Naive thymus-derived CD8-positive, alpha-beta T cell (primary cell): ENCODE results near the gene SIGLEC10. TPM values are rescaled to one million over a fixed set of nuclear protein-coding genes. Genes with fewer than 3 reads are reported as not detected.
"Not testable (repeated sequence)": the region's sequence is repeated elsewhere in the genome, so short reads cannot be mapped to it uniquely, and the experiment has no call there.

Source experiments
- ATAC-seq, 2 donors: fragments of 150-1000 bp; cut with Tn5 transposase in 1 of 2; sonication (Bioruptor Pico), chemical (Tn5 transposase) in 1 of 2; 1 replicate in 1 of 2; 2 replicates in 1 of 2; pipeline ENCODE4 v1.10.0; 2021; ENCODE audit warnings: mild to moderate bottlenecking in 2 of 2, moderate library complexity in 2 of 2
- POLR2A ChIA-PET: fragments of 350-600 bp; sonication (Branson Sonifier 250); formaldehyde crosslinking; loops from one replicate; lab custom pipeline; 2021; ENCODE audit warnings: antibody characterized with exemption; lab: Charles Lee
- DNase-seq, 10 donors: peaks; one replicate each; pipeline versions ENCODE4 v3.0.0 to v3.0.0-alpha.2; 2020 to 2022
- H3K27ac Mint-ChIP-seq, 10 donors: one replicate each; pipeline ENCODE4 v1.8.0; 2020 to 2022; ENCODE audit warnings: mild to moderate bottlenecking in 10 of 10, mixed read lengths in 10 of 10, moderate library complexity in 4 of 10, inconsistent platforms in 1 of 10
- H3K27me3 Mint-ChIP-seq, 5 donors: one replicate each; pipeline ENCODE4 v1.8.0; 2021 to 2022; ENCODE audit warnings: mixed read lengths in 5 of 5
- H3K36me3 Mint-ChIP-seq, 3 donors: one replicate each; pipeline ENCODE4 v1.8.0; 2020 to 2022; ENCODE audit warnings: mixed read lengths in 3 of 3, mild to moderate bottlenecking in 2 of 3, inconsistent platforms in 1 of 3
- H3K4me1 Mint-ChIP-seq, 4 donors: one replicate each; pipeline ENCODE4 v1.8.0; 2021 to 2022; ENCODE audit warnings: mixed read lengths in 4 of 4
- H3K4me3 Mint-ChIP-seq, 10 donors: one replicate each; pipeline ENCODE4 v1.8.0; 2020 to 2022; ENCODE audit warnings: mild to moderate bottlenecking in 10 of 10, mixed read lengths in 10 of 10, moderate library complexity in 6 of 10, inconsistent platforms in 1 of 10
- H3K9me3 Mint-ChIP-seq, 9 donors: one replicate each; pipeline ENCODE4 v1.8.0; 2020 to 2022; ENCODE audit warnings: mixed read lengths in 9 of 9, mild to moderate bottlenecking in 3 of 9, inconsistent platforms in 1 of 9, moderate library complexity in 1 of 9
- polyA plus RNA-seq, 3 donors: library from polyadenylated mRNA; unstranded; fragments of 300-500 nt; fragmentation: Illumina TruSeq; gene quantifications; one replicate each; pipeline ENCODE4 v1.2.3, GENCODE V29; 2021
- total RNA-seq, 8 experiments: library from RNA in 2 of 8; stranded (reverse) in 2 of 8; gene quantifications; one replicate each; pipeline ENCODE4 v1.2.3 and lab custom pipeline; 2021 to 2026

The SIGLEC10 gene
- total and polyA plus RNA-seq, 5 experiments from 2014 or later, result 0.06 to 1.2 (median 0.24) TPM

- POLR2A ChIA-PET, result interaction anchor here (0.6 kb wide), 1 partner anchor 33 kb away, joined by 6 read pairs; no protein-coding TSS in a partner anchor
- Mint-ChIP-seq H3K4me3 (no peak overlapping the region), H3K27ac (peak overlapping the region in 1 of 10 donors; percentile 21), H3K27me3 (peaks cover 0 to 14% (median 3%) of the 10 kb centered on the region in 5 donors), H3K9me3 (peaks cover 0 to 26% (median 21%) of the 10 kb centered on the region in 9 donors), H3K36me3 (peaks cover 0 to 20% (median 11%) of the 10 kb centered on the region in 3 donors), H3K4me1 (peaks cover 0 to 15% (median 1%) of the 10 kb centered on the region in 4 donors)
- no peak for ATAC-seq
- DNase-seq, result no peak
Measured at GRCh38 chr19:51402117-51402516, 15.3 kb downstream of the SIGLEC10 start.

GRCh38 chr19:51399936-51400335 is 17.5 kb downstream of the SIGLEC10 start:
- peaks cover 0 to 24% (median 21%) of the 10 kb centered on the region in 9 donors for H3K9me3 Mint-ChIP-seq
- H3K27ac Mint-ChIP-seq, H3K27me3 Mint-ChIP-seq, ATAC-seq, H3K4me3 Mint-ChIP-seq, DNase-seq: not testable (repeated sequence)
- peaks cover 2 to 30% (median 5%) of the 10 kb centered on the region in 4 donors for H3K4me1 Mint-ChIP-seq
- POLR2A ChIA-PET, result interaction anchor here (0.5 kb wide), 1 partner anchor 51 kb away, joined by 3 read pairs; no protein-coding TSS in a partner anchor
- H3K36me3 Mint-ChIP-seq, result peaks cover 0 to 20% (median 11%) of the 10 kb centered on the region in 3 donors

- H3K9me3 Mint-ChIP-seq, result peaks cover 0 to 24% (median 21%) of the 10 kb centered on the region in 9 donors
- peaks cover 2 to 37% (median 12%) of the 10 kb centered on the region in 4 donors for H3K4me1 Mint-ChIP-seq
- DNase-seq (no peak), ATAC-seq (no peak)
- no peak overlapping the region for H3K27ac Mint-ChIP-seq
- POLR2A ChIA-PET, result interaction anchor here (1.0 kb wide), 1 partner anchor 42 kb away, joined by 3 read pairs; no protein-coding TSS in a partner anchor
- H3K27me3 Mint-ChIP-seq, result peaks cover 0 to 7% (median 0%) of the 10 kb centered on the region in 5 donors
- no peak overlapping the region for H3K4me3 Mint-ChIP-seq
- peaks cover 0 to 20% (median 11%) of the 10 kb centered on the region in 3 donors for H3K36me3 Mint-ChIP-seq
Measured at GRCh38 chr19:51399231-51399630, 18.2 kb downstream of the SIGLEC10 start.

GRCh38 chr19:51398096-51398704 is 19.2 kb downstream of the SIGLEC10 start:
- POLR2A ChIA-PET, result interaction anchor here (0.6 kb wide), 1 partner anchor 259 kb away, joined by 3 read pairs; no protein-coding TSS in a partner anchor
- H3K4me3 Mint-ChIP-seq, result no peak overlapping the region
- H3K9me3 Mint-ChIP-seq, result peaks cover 0 to 19% (median 17%) of the 10 kb centered on the region in 9 donors
- peaks cover 5 to 44% (median 18%) of the 10 kb centered on the region in 4 donors for H3K4me1 Mint-ChIP-seq
- ATAC-seq (no peak), DNase-seq (peak in 2 of 10 donors; percentile 30 to 33)
- peaks cover 0 to 3% (median 0%) of the 10 kb centered on the region in 5 donors for H3K27me3 Mint-ChIP-seq
- H3K36me3 Mint-ChIP-seq, result peaks cover 0 to 15% (median 9%) of the 10 kb centered on the region in 3 donors
- H3K27ac Mint-ChIP-seq, result no peak overlapping the region

GRCh38 chr19:51397453-51397852 is 20.0 kb downstream of the SIGLEC10 start:
- H3K4me3 Mint-ChIP-seq, ATAC-seq, H3K27ac Mint-ChIP-seq, H3K27me3 Mint-ChIP-seq, DNase-seq, H3K36me3 Mint-ChIP-seq: not testable (repeated sequence)
- Mint-ChIP-seq H3K9me3 (peaks cover 0 to 12% (median 10%) of the 10 kb centered on the region in 9 donors), H3K4me1 (peaks cover 5 to 47% (median 19%) of the 10 kb centered on the region in 4 donors)
- POLR2A ChIA-PET, result interaction anchor here (0.7 kb wide), 1 partner anchor 56 kb away, joined by 4 read pairs; no protein-coding TSS in a partner anchor

GRCh38 chr19:51396175-51396574 is 21.3 kb downstream of the SIGLEC10 start:
- ATAC-seq, result no peak
- Mint-ChIP-seq H3K4me1 (peaks cover 5 to 51% (median 22%) of the 10 kb centered on the region in 4 donors), H3K9me3 (peaks cover 0 to 3% (median 0%) of the 10 kb centered on the region in 9 donors), H3K27me3 (peaks cover 0 to 4% (median 0%) of the 10 kb centered on the region in 5 donors), H3K36me3 (no peaks in the 10 kb centered on the region), H3K4me3 (peak overlapping the region in 3 of 10 donors; percentile 1 to 46 (median 20)), H3K27ac (no peak overlapping the region)
- POLR2A ChIA-PET, result interaction anchor here (0.6 kb wide), 1 partner anchor 26 kb away, joined by 3 read pairs; no protein-coding TSS in a partner anchor
- no peak for DNase-seq

- POLR2A ChIA-PET, result interaction anchor here (0.6 to 1.5 kb wide), 4 partner anchors 18 to 47 kb away, joined by 3 to 13 read pairs (median 3); partner anchors contain the start of gene ETFB
- peak; percentile 97 to 98 for ATAC-seq
- H3K4me3 Mint-ChIP-seq, result peak overlapping the region; percentile 81 to 93 (median 88)
- peak; percentile 63 to 92 (median 84) for DNase-seq
- H3K27ac Mint-ChIP-seq, result peak overlapping the region; percentile 70 to 93 (median 88)
- H3K9me3 Mint-ChIP-seq, result no peaks in the 10 kb centered on the region
- no peaks in the 10 kb centered on the region for H3K36me3 Mint-ChIP-seq
- peaks cover 0 to 6% (median 0%) of the 10 kb centered on the region in 5 donors for H3K27me3 Mint-ChIP-seq
- H3K4me1 Mint-ChIP-seq, result peaks cover 9 to 55% (median 27%) of the 10 kb centered on the region in 4 donors
Measured at GRCh38 chr19:51394050-51394836, 23.2 kb downstream of the SIGLEC10 start.

- ATAC-seq (no peak), DNase-seq (no peak)
- no peaks in the 10 kb centered on the region for H3K36me3 Mint-ChIP-seq
- peak overlapping the region in 3 of 10 donors; percentile 40 to 52 (median 40) for H3K27ac Mint-ChIP-seq
- no peaks in the 10 kb centered on the region for H3K9me3 Mint-ChIP-seq
- peaks cover 7 to 48% (median 29%) of the 10 kb centered on the region in 4 donors for H3K4me1 Mint-ChIP-seq
- peaks cover 0 to 6% (median 0%) of the 10 kb centered on the region in 5 donors for H3K27me3 Mint-ChIP-seq
- H3K4me3 Mint-ChIP-seq, result peak overlapping the region in 8 of 10 donors; percentile 2 to 61 (median 42)
- POLR2A ChIA-PET, result no interaction called here
Measured at GRCh38 chr19:51392701-51393100, 24.7 kb downstream of the SIGLEC10 start.

- peak overlapping the region in 5 of 10 donors; percentile 2 to 63 (median 32) for H3K4me3 Mint-ChIP-seq
- H3K9me3 Mint-ChIP-seq, result no peaks in the 10 kb centered on the region
- H3K27me3 Mint-ChIP-seq, result peaks cover 0 to 6% (median 0%) of the 10 kb centered on the region in 5 donors
- DNase-seq (no peak), ATAC-seq (no peak)
- H3K4me1 Mint-ChIP-seq, result peaks cover 11 to 48% (median 31%) of the 10 kb centered on the region in 4 donors
- POLR2A ChIA-PET, result no interaction called here
- peak overlapping the region in 4 of 10 donors; percentile 31 to 62 (median 50) for H3K27ac Mint-ChIP-seq
- no peaks in the 10 kb centered on the region for H3K36me3 Mint-ChIP-seq
Measured at GRCh38 chr19:51391073-51391611, 26.3 kb downstream of the SIGLEC10 start.

GRCh38 chr19:51389143-51389542 is 28.3 kb downstream of the SIGLEC10 start:
- no peaks in the 10 kb centered on the region for H3K36me3 Mint-ChIP-seq
- peaks cover 11 to 32% (median 19%) of the 10 kb centered on the region in 4 donors for H3K4me1 Mint-ChIP-seq
- POLR2A ChIA-PET, result interaction anchor here (1.5 kb wide), 1 partner anchor 17 kb away, joined by 4 read pairs; the partner anchor contains the start of gene NKG7
- ATAC-seq (no peak), DNase-seq (no peak)
- H3K27ac Mint-ChIP-seq, result peak overlapping the region in 1 of 10 donors; percentile 27
- no peaks in the 10 kb centered on the region for H3K9me3 Mint-ChIP-seq
- peak overlapping the region in 2 of 10 donors; percentile 37 to 58 for H3K4me3 Mint-ChIP-seq
- peaks cover 0 to 6% (median 0%) of the 10 kb centered on the region in 5 donors for H3K27me3 Mint-ChIP-seq

- H3K27ac Mint-ChIP-seq, result peak within 1 kb of the TSS in 6 of 10 donors; percentile 3 to 87 (median 32)
- no peak for ATAC-seq
- POLR2A ChIA-PET, result interaction anchor here (1.5 kb wide), 1 partner anchor 16 kb away, joined by 4 read pairs; the partner anchor contains the start of gene NKG7
- no peaks in the 10 kb centered on the region for H3K9me3 Mint-ChIP-seq
- DNase-seq, result no peak
- H3K27me3 Mint-ChIP-seq, result peaks cover 0 to 6% (median 0%) of the 10 kb centered on the region in 5 donors
- peaks cover 8 to 26% (median 14%) of the 10 kb centered on the region in 4 donors for H3K4me1 Mint-ChIP-seq
- peak within 1 kb of the TSS in 4 of 10 donors; percentile 20 to 84 (median 66) for H3K4me3 Mint-ChIP-seq
- no peaks in the 10 kb centered on the region for H3K36me3 Mint-ChIP-seq
Measured at GRCh38 chr19:51387924-51388389, 29.5 kb downstream of the SIGLEC10 start, which contains the start of gene LIM2. Gene LIM2, minus strand, starts transcription at chr19:51387974. Its CDS starts 531 bp downstream, at chr19:51387443.
